Posterior cingulate gyrus (tissue), 11 donors: ENCODE data around the gene AGK.

ENCODE experiments used
- DNase-seq, 10 donors: peaks; one replicate each; pipeline versions ENCODE4 v3.0.0 to v3.0.0-alpha.2; 2020 to 2021; ENCODE audit warnings: mixed read lengths in 3 of 10
- intact Hi-C: fragments of 100-400 bp; cut with DNase I; formaldehyde crosslinking; loops from one replicate; pipeline ENCODE4 v1.15.1; 2023

The AGK gene

GRCh38 chr7:141698247-141699015 lies 147.2 kb downstream of the AGK start:
- intact Hi-C loops: no loop called here

GRCh38 chr7:141699860-141700259 lies 148.7 kb downstream of the AGK start:
- DNase-seq: no peak
- intact Hi-C loops: loop anchor here (5.0 kb wide), 1 partner anchor 48 kb away; no protein-coding TSS in a partner anchor

More at GRCh38 chr7:141698247-141699015, 147.2 kb downstream of the AGK start:
- DNase-seq: no peak

- no peak for DNase-seq
- intact Hi-C loops: loop anchor here (5.0 kb wide), 1 partner anchor 48 kb away; no protein-coding TSS in a partner anchor
These were observed 149.2 kb downstream of the AGK start for GRCh38 chr7:141700296-141700847.

GRCh38 chr7:141700848-141701371 lies 149.7 kb downstream of the AGK start:
- intact Hi-C loops: loop anchor here (5.0 kb wide), 1 partner anchor 49 kb away; no protein-coding TSS in a partner anchor

GRCh38 chr7:141701489-141702046 lies 150.4 kb downstream of the AGK start:
- intact Hi-C loops: loop anchor here (1.0 to 5.0 kb wide), 2 partner anchors 37 to 49 kb away; partner anchors contain the start of gene SSBP1
- DNase-seq: peak in 6 of 10 donors; percentile 19 to 88 (median 64)

More at GRCh38 chr7:141700848-141701371, 149.7 kb downstream of the AGK start:
- DNase-seq: peak in 2 of 10 donors; percentile 20 to 72

- intact Hi-C loops: loop anchor here (1.0 to 5.0 kb wide), 2 partner anchors 36 to 50 kb away; partner anchors contain the start of gene SSBP1
- DNase-seq: peak in 9 of 10 donors; percentile 32 to 93 (median 50)
These were observed 150.9 kb downstream of the AGK start, which contains the start of gene DENND11 for GRCh38 chr7:141702047-141702567. TSS of gene DENND11 (minus strand) at chr7:141702166. CDS start at chr7:141702153, 13 bp downstream.

GRCh38 chr7:141702892-141703291 lies 151.7 kb downstream of the AGK start:
- no peak for DNase-seq
- intact Hi-C loops: loop anchor here (1.0 to 5.0 kb wide), 2 partner anchors 35 to 51 kb away; partner anchors contain the start of gene SSBP1

GRCh38 chr7:141704112-141704511 lies 152.9 kb downstream of the AGK start:
- no peak for DNase-seq
- intact Hi-C loops: loop anchor here (5.0 kb wide), 1 partner anchor 52 kb away; no protein-coding TSS in a partner anchor

GRCh38 chr7:141704741-141705140 lies 153.5 kb downstream of the AGK start:
- DNase-seq: no peak
- intact Hi-C loops: loop anchor here (5.0 kb wide), 1 partner anchor 52 kb away; no protein-coding TSS in a partner anchor
